Measurements from ENCODE around the gene ETV5. TPM values are rescaled to one million over a fixed set of nuclear protein-coding genes. Genes with fewer than 3 reads are reported as not detected.

ETV5 gene
- total RNA-seq, 4 donors from 2014 or later: 1.9 to 12.2 (median 4.0) TPM; not detected in 1

DNA sequence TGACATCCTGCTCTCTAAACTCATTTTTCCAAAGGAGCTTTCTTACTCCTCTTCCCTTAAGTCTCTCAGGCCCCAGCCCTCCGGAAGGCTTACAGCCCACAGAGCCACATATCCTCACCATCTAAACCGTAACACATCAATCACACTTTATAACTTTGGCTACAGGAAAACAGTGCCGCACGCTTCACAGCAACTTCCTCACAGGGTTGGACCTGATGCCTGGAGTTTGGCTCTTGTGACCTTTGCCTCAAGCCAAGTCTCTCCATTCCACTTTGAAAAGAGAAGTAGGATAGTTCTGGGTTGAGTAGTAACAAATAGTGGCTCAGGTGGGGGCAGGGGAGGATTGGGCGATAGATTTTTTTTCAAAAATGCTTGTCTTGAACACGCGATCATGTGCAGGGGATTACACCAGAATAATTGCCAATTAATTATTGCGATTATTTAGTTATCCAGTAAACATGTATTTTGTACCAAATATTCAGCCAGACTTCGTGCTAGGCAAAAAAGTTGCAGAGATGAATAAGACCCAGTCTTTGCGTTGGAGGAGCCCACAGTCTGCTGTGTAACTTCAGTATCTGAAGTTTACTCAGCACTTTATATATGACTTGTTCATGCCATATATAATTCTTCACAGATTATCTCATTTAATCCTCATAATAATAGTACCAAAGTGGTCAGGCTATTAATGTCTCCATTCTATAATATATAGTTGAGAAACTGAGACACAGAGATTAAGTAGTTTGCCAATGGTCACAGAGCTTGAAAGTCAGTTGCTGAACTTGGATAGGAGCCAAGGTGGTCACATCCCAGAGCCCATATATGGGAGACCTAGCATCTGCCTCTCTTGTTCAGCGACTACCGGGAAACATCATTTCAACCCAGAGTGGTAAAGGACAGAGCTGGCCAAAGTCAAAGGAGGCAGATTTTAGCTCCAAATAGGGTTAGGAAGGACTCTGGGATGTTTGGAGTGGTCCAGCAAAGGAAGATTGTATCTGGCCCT lies 2.4 kb upstream of the ETV5 start:
- in situ Hi-C loops (cut with MboI; ENCODE audit: low pct_ligation_motif_present in 1 of 4, low pct_unique_long_range_greater_than_20kb in 1 of 4, low sequenced_read_pairs in 3 of 4) (loop anchor here in 1 of 4 donors (25.0 kb wide), 1 partner anchor 676 kb away; the partner anchor contains the start of gene EIF4A2), intact Hi-C loops (cut with DNase I; ENCODE audit: low total_unique reads) (no loop called here)
- H3K4me1 ChIP-seq: peaks cover 4 to 39% (median 28%) of the 10 kb centered on the region in 4 donors
- no peaks in the 10 kb centered on the region for H3K36me3 ChIP-seq
- H3K27me3 ChIP-seq: peaks cover 76% of the 10 kb centered on the region
- no peaks in the 10 kb centered on the region for H3K9me3 ChIP-seq
- WGBS, 2 donors (ENCODE audit: low coverage in 1 of 2): 43 to 48% methylated on average over 9 to 12 of the region's 12 CpGs
- no peak for DNase-seq
- peak overlapping the region in 1 of 4 donors; percentile 72 for H3K27ac ChIP-seq
- TF ChIP-seq, protein P1, sequence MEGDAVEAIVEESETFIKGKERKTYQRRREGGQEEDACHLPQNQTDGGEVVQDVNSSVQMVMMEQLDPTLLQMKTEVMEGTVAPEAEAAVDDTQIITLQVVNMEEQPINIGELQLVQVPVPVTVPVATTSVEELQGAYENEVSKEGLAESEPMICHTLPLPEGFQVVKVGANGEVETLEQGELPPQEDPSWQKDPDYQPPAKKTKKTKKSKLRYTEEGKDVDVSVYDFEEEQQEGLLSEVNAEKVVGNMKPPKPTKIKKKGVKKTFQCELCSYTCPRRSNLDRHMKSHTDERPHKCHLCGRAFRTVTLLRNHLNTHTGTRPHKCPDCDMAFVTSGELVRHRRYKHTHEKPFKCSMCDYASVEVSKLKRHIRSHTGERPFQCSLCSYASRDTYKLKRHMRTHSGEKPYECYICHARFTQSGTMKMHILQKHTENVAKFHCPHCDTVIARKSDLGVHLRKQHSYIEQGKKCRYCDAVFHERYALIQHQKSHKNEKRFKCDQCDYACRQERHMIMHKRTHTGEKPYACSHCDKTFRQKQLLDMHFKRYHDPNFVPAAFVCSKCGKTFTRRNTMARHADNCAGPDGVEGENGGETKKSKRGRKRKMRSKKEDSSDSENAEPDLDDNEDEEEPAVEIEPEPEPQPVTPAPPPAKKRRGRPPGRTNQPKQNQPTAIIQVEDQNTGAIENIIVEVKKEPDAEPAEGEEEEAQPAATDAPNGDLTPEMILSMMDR (IDR thresholded peaks at IDR 0.05): no peak
- TF ChIP-seq POLR2A (IDR thresholded peaks at IDR 0.05): no peak
- no peak for TF ChIP-seq POLR2AphosphoS5 (IDR thresholded peaks at IDR 0.05)
- TF ChIP-seq EP300 (IDR thresholded peaks at IDR 0.05; ENCODE audit: low read depth): no peak
- H3K4me3 ChIP-seq: no peak overlapping the region

DNA sequence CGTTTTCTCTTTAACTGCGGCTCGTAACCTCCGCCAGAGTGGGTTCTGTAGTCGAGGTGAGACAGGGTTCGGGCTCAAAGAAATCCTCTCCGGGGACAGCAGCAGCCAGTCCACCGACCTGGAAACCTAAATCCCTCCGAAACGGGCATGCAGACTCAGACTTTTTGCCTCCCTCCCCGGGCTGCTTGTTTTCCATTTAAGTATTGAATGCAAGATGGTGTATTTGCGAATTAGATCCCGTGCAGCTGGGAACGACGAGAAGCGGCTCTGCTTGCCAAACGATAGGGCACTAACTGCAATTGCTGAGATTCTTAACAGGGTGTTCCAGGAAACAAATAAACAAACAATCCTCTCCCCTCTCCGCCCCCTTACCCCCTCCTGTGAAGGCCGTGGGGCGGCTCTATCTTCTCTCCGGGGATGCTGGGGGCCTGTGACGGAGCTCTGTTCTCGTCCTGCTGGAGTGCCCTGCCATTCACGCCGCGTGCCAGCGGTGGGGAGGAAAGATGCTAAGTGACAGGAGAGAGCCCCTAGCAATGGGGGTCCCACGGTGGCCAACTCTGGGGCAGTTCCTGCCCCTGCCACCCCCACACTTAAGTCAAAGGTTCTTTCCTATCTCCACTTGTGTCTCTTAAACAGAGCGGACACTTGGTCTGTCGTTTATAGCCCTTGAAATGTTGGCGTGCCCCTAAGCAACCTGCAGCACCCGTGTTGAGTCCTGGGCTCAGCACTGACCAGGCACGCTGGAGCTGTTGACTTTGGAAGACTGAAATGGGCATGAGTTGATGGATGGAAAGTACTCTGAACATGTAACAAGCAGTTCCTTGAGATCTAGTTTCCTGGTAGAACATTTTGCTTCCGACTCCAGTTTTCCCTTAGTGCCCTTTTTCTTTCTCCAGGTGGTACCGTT lies 1.3 kb upstream of the ETV5 start:
- in situ Hi-C loops (cut with MboI; ENCODE audit: low pct_ligation_motif_present in 1 of 4, low pct_unique_long_range_greater_than_20kb in 1 of 4, low sequenced_read_pairs in 3 of 4) (loop anchor here in 1 of 4 donors (25.0 kb wide), 1 partner anchor 677 kb away; the partner anchor contains the start of gene EIF4A2), intact Hi-C loops (cut with DNase I; ENCODE audit: low total_unique reads) (no loop called here)
- DNase-seq: no peak
- Histone ChIP-seq H3K4me1 (peaks cover 4 to 46% (median 28%) of the 10 kb centered on the region in 4 donors), H3K27ac (peak overlapping the region; percentile 72 to 80 (median 77)), H3K27me3 (peaks cover 83% of the 10 kb centered on the region), H3K36me3 (no peaks in the 10 kb centered on the region), H3K9me3 (no peaks in the 10 kb centered on the region), H3K4me3 (peak overlapping the region in 3 of 4 donors; percentile 28 to 74 (median 40))
- WGBS, 2 donors (ENCODE audit: low coverage in 1 of 2): 3 to 9% methylated on average over 12 to 34 of the region's 35 CpGs
- TF ChIP-seq POLR2AphosphoS5 (IDR thresholded peaks at IDR 0.05) (peak in 1 of 3 donors; percentile 6), EP300 (IDR thresholded peaks at IDR 0.05; ENCODE audit: low read depth) (no peak)

GRCh38 chr3:186108106-186108940 lies 566 bp downstream of the ETV5 start:
- no peaks in the 10 kb centered on the region for H3K36me3 ChIP-seq
- H3K9me3 ChIP-seq: no peaks in the 10 kb centered on the region
- DNase-seq: no peak
- WGBS, 2 donors (ENCODE audit: low coverage in 1 of 2): 0 to 1% methylated on average over 2 to 67 of the region's 69 CpGs
- H3K27me3 ChIP-seq: peaks cover 71% of the 10 kb centered on the region
- in situ Hi-C loops (cut with MboI; ENCODE audit: low pct_ligation_motif_present in 1 of 4, low pct_unique_long_range_greater_than_20kb in 1 of 4, low sequenced_read_pairs in 3 of 4): loop anchor here in 1 of 4 donors (25.0 kb wide), 1 partner anchor 679 kb away; the partner anchor contains the start of gene EIF4A2
- peak overlapping the region; percentile 41 to 76 (median 69) for H3K4me3 ChIP-seq
- peak overlapping the region; percentile 75 to 88 (median 82) for H3K27ac ChIP-seq
- H3K4me1 ChIP-seq: peaks cover 4 to 54% (median 30%) of the 10 kb centered on the region in 4 donors
- TF ChIP-seq POLR2AphosphoS5 (IDR thresholded peaks at IDR 0.05) (no peak), POLR2A (IDR thresholded peaks at IDR 0.05) (no peak), EP300 (IDR thresholded peaks at IDR 0.05; ENCODE audit: low read depth) (no peak)
- TF ChIP-seq, protein P1 (IDR thresholded peaks at IDR 0.05): peak in 1 of 5 experiments; percentile 30
- intact Hi-C loops (cut with DNase I; ENCODE audit: low total_unique reads): no loop called here

Data from transverse colon (tissue), 4 donors.